Cardiac fibroblast (primary cell): ENCODE results near the gene TMEM134.
"Not testable (repeated sequence)": the region's sequence is repeated elsewhere in the genome, so short reads cannot be mapped to it uniquely, and the experiment has no call there.

Experiments
- DNase-seq, 2 donors: peaks; one replicate each; pipeline versions ENCODE4 v3.0.0 to v3.0.0-alpha.2; 2010; ENCODE audit warnings: low read depth in 2 of 2
- H3K4me3 ChIP-seq, 2 donors: replicated peaks in 1 of 2; 1 replicate in 1 of 2; 2 replicates in 1 of 2; pipeline ENCODE4 v1.5.1; 2011; ENCODE audit warnings: low read depth in 2 of 2, low read length in 2 of 2, mild to moderate bottlenecking in 2 of 2, moderate library complexity in 1 of 2
- CTCF ChIP-seq: IDR thresholded peaks from one replicate; pipeline ENCODE4 v1.5.1; 2011; ENCODE audit warnings: low read depth, mild to moderate bottlenecking, low read length, inconsistent platforms

The TMEM134 gene

GRCh38 chr11:67431346-67432249 is 37.5 kb downstream of the TMEM134 start:
- TF ChIP-seq CTCF, result no peak
- no peak overlapping the region for H3K4me3 ChIP-seq
- DNase-seq, result no peak

GRCh38 chr11:67429722-67430121 is 39.3 kb downstream of the TMEM134 start:
- no peak for TF ChIP-seq CTCF
- DNase-seq, result no peak
- peak overlapping the region in 1 of 2 donors; percentile 95 for H3K4me3 ChIP-seq

- no peak for TF ChIP-seq CTCF
- H3K4me3 ChIP-seq, result peak overlapping the region; percentile 91 to 95
- no peak for DNase-seq
These were observed 39.9 kb downstream of the TMEM134 start for GRCh38 chr11:67429038-67429668.

- TF ChIP-seq CTCF, result no peak
- H3K4me3 ChIP-seq, result peak within 1 kb of the TSS; percentile 91 to 95
- peak; percentile 98 for DNase-seq
These were observed 40.7 kb downstream of the TMEM134 start, which contains the start of gene RPS6KB2 for GRCh38 chr11:67428052-67429001. RPS6KB2 (plus strand) TSS chr11:67428494; CDS start chr11:67428546, 52 bp downstream.

GRCh38 chr11:67427364-67427859 is 41.6 kb downstream of the TMEM134 start:
- peak overlapping the region; percentile 91 to 95 for H3K4me3 ChIP-seq
- DNase-seq, result not testable (repeated sequence)

- TF ChIP-seq CTCF, result no peak
- no peak overlapping the region for H3K4me3 ChIP-seq
- DNase-seq, result no peak
These were observed 45.0 kb downstream of the TMEM134 start for GRCh38 chr11:67423891-67424613.
